H1 (cell line): ENCODE measurements around the gene BRINP3. TPM values are rescaled to one million over a fixed set of nuclear protein-coding genes. Genes with fewer than 3 reads are reported as not detected.

ENCODE experiments used
- CTCF ChIA-PET: fragments of 300-600 bp; sonication (Branson Sonifier 250); formaldehyde crosslinking; loops from one replicate; lab custom pipeline; 2021; ENCODE audit not compliant: partially characterized antibody; lab: Charles Lee
- POLR2A ChIA-PET: fragments of 300-600 bp; sonication (Branson Sonifier 250); formaldehyde crosslinking; loops from one replicate; lab custom pipeline; 2021; ENCODE audit warnings: inconsistent platforms; ENCODE audit not compliant: partially characterized antibody; lab: Charles Lee
- DNase-seq, 2 experiments: peaks; one replicate each; pipeline versions ENCODE4 v3.0.0 to v3.0.0-alpha.2; 2010 to 2022; ENCODE audit warnings: low spot score in 2 of 2, low read depth in 1 of 2, mixed read lengths in 1 of 2
- FAIRE-seq: peaks from 2 replicates; lab custom pipeline; 2011; peaks lifted over from hg19 to GRCh38; lab: Jason Lieb, UNC
- H2AFZ ChIP-seq: 2 replicates; pipeline ENCODE4 v1.8.1; 2012; ENCODE audit warnings: low read length, inconsistent platforms
- H2AK5ac ChIP-seq: 2 replicates; pipeline ENCODE4 v1.6.1; 2013; ENCODE audit warnings: low read depth, low read length
- H2BK120ac ChIP-seq: replicated peaks from 2 replicates; pipeline ENCODE3; 2013; ENCODE audit warnings: low read depth, low read length, inconsistent platforms
- H2BK12ac ChIP-seq: 2 replicates; pipeline ENCODE4 v1.6.1; 2013; ENCODE audit warnings: low read depth, low read length
- H2BK15ac ChIP-seq: 2 replicates; pipeline ENCODE4 v1.6.1; 2013; ENCODE audit warnings: low read length
- H2BK20ac ChIP-seq: 2 replicates; pipeline ENCODE4 v1.6.1; 2013; ENCODE audit warnings: low read length
- H2BK5ac ChIP-seq: 2 replicates; pipeline ENCODE4 v1.6.1; 2013; ENCODE audit warnings: low read depth, low read length
- H3K14ac ChIP-seq: 2 replicates; pipeline ENCODE4 v1.6.1; 2013; ENCODE audit warnings: inconsistent platforms; ENCODE audit not compliant: insufficient read length
- H3K18ac ChIP-seq: 2 replicates; pipeline ENCODE4 v1.6.1; 2013; ENCODE audit warnings: low read length; ENCODE audit errors: extremely low read depth
- H3K23ac ChIP-seq: 2 replicates; pipeline ENCODE4 v1.6.1; 2013; ENCODE audit warnings: inconsistent platforms; ENCODE audit not compliant: insufficient read length
- H3K23me2 ChIP-seq: 2 replicates; pipeline ENCODE4 v1.6.1; 2013; ENCODE audit warnings: low read depth, low read length
- H3K27ac ChIP-seq: 2 replicates; pipeline ENCODE4 v1.6.1; 2011; ENCODE audit warnings: low read depth, low read length, inconsistent platforms
- H3K27me3 ChIP-seq, 4 experiments: replicated peaks in 1 of 4; 1 replicate in 1 of 4; 2 replicates in 3 of 4; pipeline versions ENCODE4 v1.6.1 to v1.8.1; 2011 to 2013; ENCODE audit warnings: low read length in 3 of 4, mild to moderate bottlenecking in 3 of 4, inconsistent platforms in 2 of 4, mixed read lengths in 2 of 4, moderate library complexity in 1 of 4; ENCODE audit not compliant: control insufficient read depth in 3 of 4, insufficient read depth in 3 of 4; ENCODE audit errors: extremely low read depth in 1 of 4
- H3K36me3 ChIP-seq, 4 experiments: 2 replicates each; pipeline versions ENCODE4 v1.6.1 to v1.8.1; 2011 to 2013; ENCODE audit warnings: mild to moderate bottlenecking in 4 of 4, low read length in 3 of 4, moderate library complexity in 2 of 4, control low read depth in 1 of 4, inconsistent platforms in 1 of 4; ENCODE audit not compliant: insufficient read depth in 4 of 4, control insufficient read depth in 2 of 4
- H3K4ac ChIP-seq: replicated peaks from 2 replicates; pipeline ENCODE3; 2013; ENCODE audit warnings: low read length, low read depth, mixed read lengths, inconsistent platforms; ENCODE audit not compliant: insufficient read length
- H3K4me1 ChIP-seq, 4 experiments: replicated peaks in 1 of 4; 1 replicate in 1 of 4; 2 replicates in 3 of 4; pipeline versions ENCODE4 v1.6.1 to v1.8.1; 2011 to 2013; ENCODE audit warnings: low read length in 3 of 4, inconsistent platforms in 2 of 4, mixed read lengths in 1 of 4; ENCODE audit not compliant: insufficient read depth in 4 of 4, control insufficient read depth in 3 of 4
- H3K4me2 ChIP-seq, 2 experiments: 2 replicates each; pipeline versions ENCODE4 v1.6.1 to v1.8.1; 2011 to 2013; ENCODE audit warnings: low read depth in 2 of 2, low read length in 2 of 2, control low read depth in 1 of 2, inconsistent platforms in 1 of 2, mild to moderate bottlenecking in 1 of 2; ENCODE audit not compliant: insufficient read depth in 1 of 2
- H3K4me3 ChIP-seq, 4 experiments: fragments of 200-600, 300-600 bp in 1 of 4; sonication (generic), shearing (Covaris generic), sonication (Bioruptor Twin) in 1 of 4; 2 replicates each; pipeline versions ENCODE4 v1.5.1 to v1.8.1; 2011 to 2016; ENCODE audit warnings: low read length in 4 of 4, low read depth in 3 of 4, control low read depth in 2 of 4, inconsistent platforms in 2 of 4, mild to moderate bottlenecking in 2 of 4, mixed read lengths in 1 of 4, moderate library complexity in 1 of 4; ENCODE audit not compliant: insufficient read depth in 2 of 4; ENCODE audit errors: extremely low read depth in 1 of 4
- H3K56ac ChIP-seq: replicated peaks from 2 replicates; pipeline ENCODE3; 2013; ENCODE audit warnings: low read depth, mild to moderate bottlenecking, mixed read lengths, low read length, inconsistent platforms; ENCODE audit not compliant: insufficient read length
- H3K79me1 ChIP-seq: 2 replicates; pipeline ENCODE4 v1.6.1; 2013; ENCODE audit warnings: low read depth, low read length, control low read depth
- H3K79me2 ChIP-seq, 2 experiments: 2 replicates each; pipeline versions ENCODE4 v1.6.1 to v1.8.1; 2012 to 2013; ENCODE audit warnings: low read length in 2 of 2, mild to moderate bottlenecking in 2 of 2, inconsistent platforms in 1 of 2; ENCODE audit not compliant: insufficient read depth in 2 of 2, control insufficient read depth in 1 of 2
- H3K9ac ChIP-seq, 4 experiments: replicated peaks in 1 of 4; 1 replicate in 1 of 4; 2 replicates in 3 of 4; pipeline versions ENCODE4 v1.6.1 to v1.8.1; 2011 to 2013; ENCODE audit warnings: low read depth in 3 of 4, low read length in 3 of 4, control low read depth in 2 of 4, mild to moderate bottlenecking in 2 of 4, moderate library complexity in 2 of 4, inconsistent platforms in 1 of 4; ENCODE audit errors: extremely low read depth in 1 of 4
- H3K9me3 ChIP-seq, 2 experiments: 2 replicates each; pipeline versions ENCODE4 v1.6.1 to v1.8.1; 2012 to 2013; ENCODE audit warnings: mild to moderate bottlenecking in 2 of 2, moderate library complexity in 2 of 2, control low read depth in 1 of 2, inconsistent platforms in 1 of 2, low read depth in 1 of 2, low read length in 1 of 2, mixed read lengths in 1 of 2; ENCODE audit not compliant: insufficient read depth in 2 of 2
- H4K20me1 ChIP-seq, 2 experiments: replicated peaks in 1 of 2; 2 replicates each; pipeline versions ENCODE3 to v1.8.1; 2011 to 2013; ENCODE audit warnings: inconsistent platforms in 2 of 2, low read length in 2 of 2, mild to moderate bottlenecking in 1 of 2; ENCODE audit not compliant: insufficient read depth in 2 of 2, control insufficient read depth in 1 of 2
- H4K5ac ChIP-seq: 2 replicates; pipeline ENCODE4 v1.6.1; 2013; ENCODE audit warnings: low read length, low read depth, mixed read lengths, inconsistent platforms; ENCODE audit not compliant: insufficient read length
- H4K8ac ChIP-seq: 2 replicates; pipeline ENCODE4 v1.8.0; 2013; ENCODE audit warnings: mild to moderate bottlenecking, moderate library complexity, low read length, inconsistent platforms; ENCODE audit not compliant: insufficient read depth; ENCODE audit errors: extremely low read depth
- H4K91ac ChIP-seq: replicated peaks from 2 replicates; pipeline ENCODE3; 2013; ENCODE audit warnings: low read length, mixed read lengths, inconsistent platforms; ENCODE audit not compliant: insufficient read length
- CREB1 ChIP-seq: IDR thresholded peaks from 2 replicates; pipeline ENCODE4 v1.6.1; 2012; ENCODE audit warnings: inconsistent platforms
- EP300 ChIP-seq, 2 experiments: IDR thresholded peaks; 1 replicate in 1 of 2; 2 replicates in 1 of 2; pipeline ENCODE4 v1.6.1; 2011 to 2012; ENCODE audit warnings: low read depth in 2 of 2, low read length in 2 of 2, mild to moderate bottlenecking in 2 of 2, borderline replicate concordance in 1 of 2, inconsistent platforms in 1 of 2, moderate library complexity in 1 of 2
- KDM1A ChIP-seq: fragments of 200-600, 300-600 bp; sonication (generic); IDR thresholded peaks from 2 replicates; pipeline ENCODE4 v1.7.1; 2016; ENCODE audit warnings: mild to moderate bottlenecking, low read length, borderline replicate concordance
- RAD21 ChIP-seq, 2 experiments: IDR thresholded peaks in 1 of 2; conservative IDR thresholded peaks in 1 of 2; 2 replicates each; pipeline ENCODE4 v1.6.1; 2011; ENCODE audit warnings: low read depth in 2 of 2, low read length in 2 of 2, improper control_type of control experiment in 1 of 2, inconsistent platforms in 1 of 2, mild to moderate bottlenecking in 1 of 2, moderate library complexity in 1 of 2
- RBBP5 ChIP-seq: IDR thresholded peaks from 2 replicates; pipeline ENCODE4 v1.7.1; 2012; ENCODE audit warnings: low read depth, mild to moderate bottlenecking, inconsistent platforms, low read length, moderate library complexity, borderline replicate concordance
- SIN3A ChIP-seq, 2 experiments: IDR thresholded peaks in 1 of 2; conservative IDR thresholded peaks in 1 of 2; 2 replicates each; pipeline ENCODE4 v1.6.1; 2011 to 2012; ENCODE audit warnings: low read length in 2 of 2, improper control_type of control experiment in 1 of 2, low read depth in 1 of 2, mild to moderate bottlenecking in 1 of 2
- TAF1 ChIP-seq: IDR thresholded peaks from 2 replicates; pipeline ENCODE4 v1.6.1; 2011; ENCODE audit warnings: mild to moderate bottlenecking, low read depth, low read length
- YY1 ChIP-seq: IDR thresholded peaks from 2 replicates; pipeline ENCODE4 v1.6.1; 2011; ENCODE audit warnings: low read depth, mild to moderate bottlenecking, low read length
- WGBS, 2 experiments: shearing (Covaris generic) in 1 of 2; methylation state at CpG; one replicate each; pipeline versions ENCODE4 v1.1.6 to v1.1.7; 2013 to 2015; ENCODE audit warnings: low lambda C conversion rate in 2 of 2, mixed read lengths in 2 of 2, inconsistent platforms in 1 of 2, low coverage in 1 of 2, missing lambda C conversion rate in 1 of 2; ENCODE audit not compliant: insufficient replicate concordance in 2 of 2, insufficient coverage in 1 of 2, insufficient read length in 1 of 2; ENCODE audit errors: extremely low coverage in 1 of 2, missing lambda C conversion rate in 1 of 2; 5-methylcytosine and 5-hydroxymethylcytosine counted together
- polyA plus RNA-seq, 7 experiments: library from polyadenylated mRNA; depleted of rRNA in 3 of 7; stranded (reverse) in 5 of 7; unstranded in 2 of 7; fragments of >200 nt in 5 of 7; fragments of 200-250 nt in 2 of 7; gene quantifications; 1 replicate in 5 of 7; 2 replicates in 1 of 7; 4 replicates in 1 of 7; pipeline versions ENCODE4 v1.2.1 to v1.2.3, GENCODE V29; 2011 to 2013; ENCODE audit warnings: missing spikeins in 2 of 7, mixed read lengths in 2 of 7
- total RNA-seq: library from RNA; stranded (reverse); fragmentation: NEBNext Ultra II Directional; extraction: Animal tissue kit (Norgen Biotek cat#: 25700); gene quantifications from 2 replicates; pipeline ENCODE4 v1.2.1, GENCODE V29; 2021
- TF ChIP-seq, protein P1 (sequence below): IDR thresholded peaks from 2 replicates; pipeline ENCODE4 v1.6.1; 2012; ENCODE audit warnings: inconsistent platforms
- TF ChIP-seq, protein P2 (sequence below), 3 experiments: IDR thresholded peaks; 1 replicate in 2 of 3; 2 replicates in 1 of 3; pipeline versions ENCODE4 v1.5.1 to v1.6.1; 2011; ENCODE audit warnings: low read length in 3 of 3, mild to moderate bottlenecking in 3 of 3, inconsistent platforms in 2 of 3, low read depth in 1 of 3, moderate library complexity in 1 of 3; ENCODE audit not compliant: insufficient read depth in 1 of 3; ENCODE audit errors: control extremely low read depth in 1 of 3

BRINP3 gene
- total and polyA plus RNA-seq, 2 of the 8 experiments (the other 6 are each of a cell fraction or from before 2014, with no cell fraction given), result not detected

GRCh38 chr1:190084552-190084951 is 393.1 kb downstream of the BRINP3 start:
- CTCF ChIA-PET, result interaction anchor here (0.6 to 2.7 kb wide), 29 partner anchors 9 to 1049 kb away, joined by 3 to 17 read pairs (median 3); no protein-coding TSS in a partner anchor
- Histone ChIP-seq H3K4me2 (no peak overlapping the region), H3K23me2 (no peaks in the 10 kb centered on the region), H3K9ac (no peak overlapping the region), H4K5ac (no peak overlapping the region), H2BK12ac (no peak overlapping the region), H3K18ac (no peak overlapping the region), H3K4ac (no peak overlapping the region), H2BK5ac (no peak overlapping the region), H3K36me3 (no peaks in the 10 kb centered on the region), H3K27ac (no peak overlapping the region), H3K56ac (no peak overlapping the region), H3K4me1 (no peaks in the 10 kb centered on the region), H2BK15ac (no peak overlapping the region), H3K79me2 (no peaks in the 10 kb centered on the region), H3K23ac (no peak overlapping the region), H3K14ac (no peak overlapping the region), H2AK5ac (no peak overlapping the region), H3K9me3 (no peaks in the 10 kb centered on the region), H4K8ac (no peak overlapping the region; the same call in 1 of the 2 replicates), H4K91ac (no peak overlapping the region), H2BK120ac (no peak overlapping the region), H4K20me1 (no peaks in the 10 kb centered on the region), H2BK20ac (no peak overlapping the region), H3K27me3 (no peaks in the 10 kb centered on the region), H2AFZ (0 out of 2 replicates have a peak overlapping the region, but pooled peaks have one; percentile 63), H3K4me3 (no peak overlapping the region), H3K79me1 (no peaks in the 10 kb centered on the region)
- 64% methylated on average over 8 of the region's 8 CpGs; no CpG with 5 or more reads in 1 of the 2 experiments for WGBS, 2 experiments
- POLR2A ChIA-PET, result no interaction called here
- DNase-seq, result peak; percentile 65 to 86
- FAIRE-seq, result peak; percentile 88
- TF ChIP-seq KDM1A, result peak; percentile 23; the same call in 1 of the 2 replicates
- TF ChIP-seq RAD21 (IDR thresholded peaks at IDR 0.05 in 1 of 2, conservative IDR thresholded peaks at IDR 0.05 in 1 of 2; ENCODE audit: low read depth in 2 of 2, low read length in 2 of 2), result peak; percentile 61 to 73
- TF ChIP-seq EP300 (IDR thresholded peaks at IDR 0.05; ENCODE audit: borderline replicate concordance in 1 of 2, low read depth in 2 of 2, low read length in 2 of 2), result no peak
- TF ChIP-seq RBBP5, result no peak
- peak; percentile 51; the same call in 1 of the 2 replicates for TF ChIP-seq YY1
- TF ChIP-seq SIN3A (conservative IDR thresholded peaks at IDR 0.05 in 1 of 2, IDR thresholded peaks at IDR 0.05 in 1 of 2; ENCODE audit: low read depth in 1 of 2, low read length in 2 of 2), result no peak
- no peak for TF ChIP-seq TAF1
- TF ChIP-seq CREB1, result no peak
- TF ChIP-seq, protein P1, sequence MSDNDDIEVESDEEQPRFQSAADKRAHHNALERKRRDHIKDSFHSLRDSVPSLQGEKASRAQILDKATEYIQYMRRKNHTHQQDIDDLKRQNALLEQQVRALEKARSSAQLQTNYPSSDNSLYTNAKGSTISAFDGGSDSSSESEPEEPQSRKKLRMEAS, result peak; percentile 42; the same call in 1 of the 2 replicates
- TF ChIP-seq, protein P2, sequence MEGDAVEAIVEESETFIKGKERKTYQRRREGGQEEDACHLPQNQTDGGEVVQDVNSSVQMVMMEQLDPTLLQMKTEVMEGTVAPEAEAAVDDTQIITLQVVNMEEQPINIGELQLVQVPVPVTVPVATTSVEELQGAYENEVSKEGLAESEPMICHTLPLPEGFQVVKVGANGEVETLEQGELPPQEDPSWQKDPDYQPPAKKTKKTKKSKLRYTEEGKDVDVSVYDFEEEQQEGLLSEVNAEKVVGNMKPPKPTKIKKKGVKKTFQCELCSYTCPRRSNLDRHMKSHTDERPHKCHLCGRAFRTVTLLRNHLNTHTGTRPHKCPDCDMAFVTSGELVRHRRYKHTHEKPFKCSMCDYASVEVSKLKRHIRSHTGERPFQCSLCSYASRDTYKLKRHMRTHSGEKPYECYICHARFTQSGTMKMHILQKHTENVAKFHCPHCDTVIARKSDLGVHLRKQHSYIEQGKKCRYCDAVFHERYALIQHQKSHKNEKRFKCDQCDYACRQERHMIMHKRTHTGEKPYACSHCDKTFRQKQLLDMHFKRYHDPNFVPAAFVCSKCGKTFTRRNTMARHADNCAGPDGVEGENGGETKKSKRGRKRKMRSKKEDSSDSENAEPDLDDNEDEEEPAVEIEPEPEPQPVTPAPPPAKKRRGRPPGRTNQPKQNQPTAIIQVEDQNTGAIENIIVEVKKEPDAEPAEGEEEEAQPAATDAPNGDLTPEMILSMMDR (IDR thresholded peaks at IDR 0.05; ENCODE audit: control extremely low read depth in 1 of 3, insufficient read depth in 1 of 3, low read depth in 1 of 3, low read length in 3 of 3), result peak; percentile 57 to 83 (median 74)
